ENCODE data around the gene VCP.

The VCP gene

DNA sequence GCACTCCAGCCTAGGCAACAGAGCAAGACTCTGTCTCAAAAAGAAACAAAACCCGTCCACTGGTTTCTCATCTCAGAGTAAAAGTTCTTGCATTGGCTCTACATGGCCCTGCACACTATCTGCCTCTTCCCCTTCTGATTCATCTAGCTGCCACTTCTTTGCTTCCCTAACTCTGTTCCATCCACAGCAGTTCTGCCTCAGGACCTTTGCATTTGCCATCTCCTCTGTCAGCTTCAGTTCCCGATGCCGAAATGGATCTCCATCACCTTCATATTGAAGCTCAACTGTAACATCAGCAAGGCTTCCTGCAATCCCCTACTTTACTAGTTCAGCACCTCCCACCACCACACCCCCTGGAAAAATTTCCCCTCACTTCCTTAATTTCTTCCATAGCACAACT, 25.1 kb upstream of the VCP start:
- Histone ChIP-seq H3K36me3 (ENCODE audit: insufficient read depth, low read length) (peaks cover 24% of the 10 kb centered on the region), H3K4me3 (ENCODE audit: low read length) (no peak overlapping the region), H3K4me2 (ENCODE audit: low read length) (no peak overlapping the region), H3K9me3 (replicated peaks; ENCODE audit: low read length) (no peaks in the 10 kb centered on the region), H3K27me3 (ENCODE audit: control insufficient read depth, insufficient read depth, low read length) (no peaks in the 10 kb centered on the region), H3K4me1 (ENCODE audit: control insufficient read depth, insufficient read depth, low read length) (peaks cover 17% of the 10 kb centered on the region), H3K9ac (ENCODE audit: low read depth, low read length) (no peak overlapping the region)

DNA sequence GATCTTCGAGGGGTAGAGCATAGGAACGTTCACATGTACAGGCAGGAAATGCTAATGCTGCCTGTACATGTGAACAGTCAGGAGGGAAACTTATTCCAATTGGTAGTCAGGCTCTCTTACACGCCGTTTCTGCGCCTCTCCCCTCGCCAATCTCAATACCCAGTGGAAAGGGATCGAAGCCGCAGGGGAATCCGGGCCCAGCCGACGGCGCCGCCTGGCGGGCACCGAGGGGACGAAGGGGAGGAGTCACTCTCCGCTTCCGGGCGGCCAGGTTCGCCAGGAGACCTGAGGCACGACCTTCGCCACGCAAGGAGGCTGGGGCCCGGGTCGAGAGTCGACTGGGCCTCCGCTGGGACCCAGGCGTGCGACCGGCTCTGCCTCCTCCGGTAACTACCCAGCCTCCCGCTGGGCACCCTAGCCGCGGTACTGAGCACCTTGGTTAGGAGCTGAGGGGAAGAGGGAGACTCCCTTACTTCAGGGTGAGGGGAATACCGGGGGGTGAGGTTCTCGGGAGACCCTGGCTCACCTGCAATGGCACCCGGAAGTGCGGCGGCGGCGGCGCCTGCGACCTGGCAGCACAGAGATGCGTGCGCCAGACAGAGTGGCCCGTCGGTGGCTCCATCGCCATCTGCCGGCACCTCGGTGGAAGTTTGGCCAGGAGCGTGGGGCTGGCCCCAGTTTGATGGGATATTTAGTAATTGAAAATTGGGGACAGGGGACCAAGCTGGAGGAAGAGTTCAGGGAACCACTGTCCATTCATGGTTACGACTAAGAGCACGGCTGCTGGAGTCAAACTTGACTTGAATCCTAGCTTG, 23.8 kb upstream of the VCP start, which contains the start of gene PIGO:
TSS of gene PIGO (minus strand) at position 557 of the 815 bp plus-strand sequence. CDS start 1,026 bp downstream, outside the sequence.
- H3K4me3 ChIP-seq (ENCODE audit: low read length): peak within 1 kb of the TSS; percentile 97
- H3K36me3 ChIP-seq (ENCODE audit: insufficient read depth, low read length): peaks cover 29% of the 10 kb centered on the region
- no peaks in the 10 kb centered on the region for H3K9me3 ChIP-seq (replicated peaks; ENCODE audit: low read length)
- H3K27me3 ChIP-seq (ENCODE audit: control insufficient read depth, insufficient read depth, low read length): no peaks in the 10 kb centered on the region
- H3K4me2 ChIP-seq (ENCODE audit: low read length): peak within 1 kb of the TSS; percentile 91
- peak within 1 kb of the TSS; percentile 98 for H3K9ac ChIP-seq (ENCODE audit: low read depth, low read length)
- H3K4me1 ChIP-seq (ENCODE audit: control insufficient read depth, insufficient read depth, low read length): peaks cover 8% of the 10 kb centered on the region

DNA sequence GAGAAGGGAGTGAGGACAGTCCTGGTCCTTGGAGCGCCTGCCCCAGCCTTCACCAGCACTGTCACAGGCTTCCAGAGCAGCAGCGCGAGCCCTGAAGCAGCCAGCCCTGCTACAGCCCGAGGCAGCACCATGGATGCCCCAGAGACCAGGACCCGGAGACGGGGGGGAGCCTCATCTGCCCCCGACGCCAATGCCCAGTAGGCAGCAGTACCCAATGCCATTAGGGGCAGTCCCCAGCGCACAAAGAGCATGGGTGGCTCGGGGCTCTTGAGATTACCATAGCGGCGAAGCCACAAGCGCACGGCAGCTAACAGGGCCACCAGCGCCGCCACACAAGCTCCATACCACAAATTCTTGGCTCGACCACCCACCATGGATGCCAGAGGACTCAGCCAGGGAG, 19.1 kb upstream of the VCP start:
- Histone ChIP-seq H3K9me3 (replicated peaks; ENCODE audit: low read length) (no peaks in the 10 kb centered on the region), H3K4me1 (ENCODE audit: control insufficient read depth, insufficient read depth, low read length) (peaks cover 8% of the 10 kb centered on the region), H3K36me3 (ENCODE audit: insufficient read depth, low read length) (peaks cover 46% of the 10 kb centered on the region), H3K4me2 (ENCODE audit: low read length) (no peak overlapping the region), H3K4me3 (ENCODE audit: low read length) (no peak overlapping the region), H3K9ac (ENCODE audit: low read depth, low read length) (no peak overlapping the region), H3K27me3 (ENCODE audit: control insufficient read depth, insufficient read depth, low read length) (no peaks in the 10 kb centered on the region)

DNA sequence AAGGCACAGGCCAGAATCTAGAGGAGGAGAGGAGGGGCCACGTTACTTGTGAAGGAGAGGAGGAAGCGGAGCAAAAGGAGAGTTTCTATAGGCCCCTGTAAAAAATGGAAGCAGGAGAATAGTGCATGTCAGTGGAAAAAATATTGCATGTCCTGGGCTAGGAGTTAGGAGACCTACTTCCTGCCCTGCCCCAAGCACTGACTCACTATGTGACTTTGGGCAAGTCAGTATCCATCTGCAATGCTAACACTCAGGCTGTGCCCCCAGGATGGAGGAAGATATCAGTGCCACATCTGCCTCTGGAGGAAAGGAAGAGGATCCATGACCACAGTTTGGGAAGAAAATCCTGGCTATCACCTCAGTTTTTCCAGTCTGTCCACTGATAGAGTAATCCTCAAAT, 17.0 kb upstream of the VCP start:
- H3K36me3 ChIP-seq (ENCODE audit: insufficient read depth, low read length): peaks cover 49% of the 10 kb centered on the region
- no peaks in the 10 kb centered on the region for H3K4me1 ChIP-seq (ENCODE audit: control insufficient read depth, insufficient read depth, low read length)
- no peaks in the 10 kb centered on the region for H3K9me3 ChIP-seq (replicated peaks; ENCODE audit: low read length)
- no peak overlapping the region for H3K4me3 ChIP-seq (ENCODE audit: low read length)
- no peaks in the 10 kb centered on the region for H3K27me3 ChIP-seq (ENCODE audit: control insufficient read depth, insufficient read depth, low read length)
- H3K9ac ChIP-seq (ENCODE audit: low read depth, low read length): no peak overlapping the region
- no peak overlapping the region for H3K4me2 ChIP-seq (ENCODE audit: low read length)

DNA sequence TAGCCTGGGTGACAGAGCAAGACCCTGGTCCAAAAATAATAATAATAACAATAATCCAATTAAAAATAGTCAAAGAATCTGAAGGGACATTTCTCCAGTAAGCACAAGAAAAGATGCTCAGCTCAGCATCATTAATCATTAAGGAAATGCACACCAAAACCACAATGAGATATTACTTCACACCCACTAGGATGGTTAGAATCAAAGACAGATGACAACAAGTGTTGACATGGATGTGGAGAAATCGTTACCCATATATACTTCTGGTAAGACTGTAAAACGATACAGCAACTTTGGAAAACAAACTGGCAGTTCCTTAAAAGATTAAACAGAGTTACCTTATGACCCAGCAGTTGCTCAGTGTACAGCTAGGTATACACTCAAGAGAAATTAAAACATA, 12.7 kb upstream of the VCP start:
- no peak overlapping the region for H3K9ac ChIP-seq (ENCODE audit: low read depth, low read length)
- H3K4me2 ChIP-seq (ENCODE audit: low read length): no peak overlapping the region
- H3K4me3 ChIP-seq (ENCODE audit: low read length): no peak overlapping the region
- no peaks in the 10 kb centered on the region for H3K9me3 ChIP-seq (replicated peaks; ENCODE audit: low read length)
- H3K36me3 ChIP-seq (ENCODE audit: insufficient read depth, low read length): peaks cover 28% of the 10 kb centered on the region
- H3K27me3 ChIP-seq (ENCODE audit: control insufficient read depth, insufficient read depth, low read length): no peaks in the 10 kb centered on the region
- H3K4me1 ChIP-seq (ENCODE audit: control insufficient read depth, insufficient read depth, low read length): no peaks in the 10 kb centered on the region

DNA sequence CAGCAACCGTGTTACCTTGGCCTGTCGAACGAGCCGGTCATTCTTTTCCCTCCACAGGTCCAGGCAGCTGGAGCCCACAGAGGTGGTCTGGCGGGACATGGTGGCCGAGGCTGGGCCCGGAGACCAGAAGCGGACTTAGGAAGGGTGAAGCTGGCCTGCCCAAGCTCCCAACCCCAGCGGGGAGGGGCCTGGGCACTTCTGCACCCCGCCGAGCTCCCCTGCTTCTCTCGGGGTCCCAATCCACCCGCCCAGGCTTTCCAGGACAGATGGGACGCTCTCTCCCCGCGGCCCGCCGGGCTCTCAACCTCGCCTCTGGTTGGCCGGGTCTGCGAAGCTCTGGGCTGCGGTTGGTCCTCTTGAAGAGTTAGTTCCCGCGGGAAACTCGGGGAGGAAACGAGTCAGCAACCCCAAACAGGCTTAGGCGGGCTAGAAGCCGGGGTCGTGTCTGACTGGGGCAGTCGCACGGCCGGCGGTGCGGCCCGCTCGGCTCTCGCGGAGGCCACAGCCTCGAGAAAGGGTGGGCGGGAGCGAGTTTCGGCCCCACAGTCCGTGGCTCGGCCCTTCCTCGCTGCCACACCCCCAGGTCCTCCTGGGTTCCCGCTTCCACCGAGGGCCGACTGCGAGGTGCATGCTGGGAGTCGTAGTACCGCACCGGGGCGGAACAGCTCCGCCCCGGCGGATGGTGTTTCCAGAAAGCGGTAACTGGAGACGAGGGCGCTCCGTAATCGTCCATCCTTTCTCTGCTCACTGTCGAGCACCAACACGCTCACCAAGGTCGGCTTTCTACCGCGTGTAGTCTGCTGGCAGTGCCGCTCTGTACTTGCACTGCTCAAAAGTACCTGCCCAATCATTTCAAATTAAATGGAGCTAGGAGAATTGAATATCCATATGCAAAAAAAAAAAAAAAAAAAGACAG, 7.3 kb upstream of the VCP start, which contains the start of gene FANCG:
TSS of gene FANCG (minus strand) at position 517 of the 916 bp plus-strand sequence. CDS start at position 99, 418 bp downstream.
- Histone ChIP-seq H3K9ac (ENCODE audit: low read depth, low read length) (peak within 1 kb of the TSS; percentile 89), H3K9me3 (replicated peaks; ENCODE audit: low read length) (no peaks in the 10 kb centered on the region), H3K4me2 (ENCODE audit: low read length) (peak within 1 kb of the TSS; percentile 99), H3K27me3 (ENCODE audit: control insufficient read depth, insufficient read depth, low read length) (no peaks in the 10 kb centered on the region), H3K4me1 (ENCODE audit: control insufficient read depth, insufficient read depth, low read length) (peaks cover 12% of the 10 kb centered on the region), H3K36me3 (ENCODE audit: insufficient read depth, low read length) (peaks cover 6% of the 10 kb centered on the region), H3K4me3 (ENCODE audit: low read length) (peak within 1 kb of the TSS; percentile 91)

DNA sequence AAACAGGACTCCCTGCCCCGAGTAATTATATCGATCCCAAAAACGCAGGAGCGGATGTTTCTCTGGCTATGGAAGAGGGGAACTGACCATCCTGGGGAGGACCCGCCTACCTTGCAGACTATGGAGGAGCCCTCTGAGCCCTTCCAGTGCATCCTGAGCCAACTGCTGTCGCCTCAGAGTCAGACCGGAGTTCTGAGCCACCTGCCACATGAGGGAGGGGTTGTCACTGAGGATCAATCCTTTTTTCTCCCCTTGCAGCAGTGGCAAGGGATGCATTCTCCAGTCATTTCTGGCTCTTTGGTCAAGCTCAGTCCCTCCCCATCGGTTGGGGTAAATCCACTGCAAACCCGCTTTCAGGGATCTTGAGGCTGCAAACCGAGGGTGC, 6.6 kb upstream of the VCP start:
- Histone ChIP-seq H3K36me3 (ENCODE audit: insufficient read depth, low read length) (peaks cover 11% of the 10 kb centered on the region), H3K9ac (ENCODE audit: low read depth, low read length) (peak overlapping the region; percentile 89), H3K9me3 (replicated peaks; ENCODE audit: low read length) (no peaks in the 10 kb centered on the region), H3K27me3 (ENCODE audit: control insufficient read depth, insufficient read depth, low read length) (no peaks in the 10 kb centered on the region), H3K4me3 (ENCODE audit: low read length) (peak overlapping the region; percentile 91), H3K4me2 (ENCODE audit: low read length) (peak overlapping the region; percentile 99), H3K4me1 (ENCODE audit: control insufficient read depth, insufficient read depth, low read length) (peaks cover 12% of the 10 kb centered on the region)

DNA sequence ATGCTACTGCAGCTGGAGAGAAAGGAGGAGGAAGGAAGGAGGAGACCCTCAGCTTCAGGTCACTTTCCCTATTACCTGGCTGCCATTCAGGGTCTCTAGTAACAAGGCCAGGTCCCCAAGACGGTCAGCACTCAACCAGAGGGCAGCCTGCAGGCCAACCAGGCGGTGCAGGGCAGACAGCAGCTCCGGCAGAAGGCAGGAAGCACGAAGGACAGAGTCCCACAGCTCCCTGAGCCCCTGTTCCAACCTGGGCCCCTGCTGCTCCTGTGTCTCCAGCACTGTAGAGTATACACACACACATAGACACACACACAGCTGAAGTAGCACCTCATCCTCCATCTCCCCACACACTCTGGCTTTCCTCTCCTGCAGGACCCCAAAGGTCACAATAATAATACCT, 5.6 kb upstream of the VCP start:
- Histone ChIP-seq H3K36me3 (ENCODE audit: insufficient read depth, low read length) (peaks cover 11% of the 10 kb centered on the region), H3K9ac (ENCODE audit: low read depth, low read length) (peak overlapping the region; percentile 89), H3K4me1 (ENCODE audit: control insufficient read depth, insufficient read depth, low read length) (peaks cover 17% of the 10 kb centered on the region), H3K27me3 (ENCODE audit: control insufficient read depth, insufficient read depth, low read length) (no peaks in the 10 kb centered on the region), H3K4me2 (ENCODE audit: low read length) (peak overlapping the region; percentile 99), H3K4me3 (ENCODE audit: low read length) (peak overlapping the region; percentile 91), H3K9me3 (replicated peaks; ENCODE audit: low read length) (no peaks in the 10 kb centered on the region)

DNA sequence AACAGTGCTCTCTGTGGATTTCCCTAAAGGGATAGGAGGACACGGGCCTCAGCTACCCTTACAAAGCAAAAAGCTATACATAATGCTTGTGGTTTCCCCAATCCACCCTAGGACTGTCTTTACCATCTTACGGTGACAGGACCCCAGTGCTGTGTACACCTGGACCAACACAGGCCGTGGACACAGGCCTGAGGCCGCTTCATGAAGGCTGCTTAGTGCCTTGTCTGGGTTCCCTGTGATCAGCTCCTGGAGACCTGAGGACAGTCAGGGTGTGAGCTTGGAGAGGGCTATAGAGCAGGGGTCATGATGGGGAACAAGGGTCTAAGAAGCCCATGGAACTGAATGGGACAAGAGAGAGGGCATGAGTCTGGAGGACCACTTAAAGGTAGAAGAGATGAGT, 4.4 kb upstream of the VCP start:
- Histone ChIP-seq H3K4me1 (ENCODE audit: control insufficient read depth, insufficient read depth, low read length) (peaks cover 19% of the 10 kb centered on the region), H3K36me3 (ENCODE audit: insufficient read depth, low read length) (peaks cover 11% of the 10 kb centered on the region), H3K9ac (ENCODE audit: low read depth, low read length) (no peak overlapping the region), H3K4me3 (ENCODE audit: low read length) (no peak overlapping the region), H3K9me3 (replicated peaks; ENCODE audit: low read length) (no peaks in the 10 kb centered on the region), H3K27me3 (ENCODE audit: control insufficient read depth, insufficient read depth, low read length) (no peaks in the 10 kb centered on the region), H3K4me2 (ENCODE audit: low read length) (no peak overlapping the region)

DNA sequence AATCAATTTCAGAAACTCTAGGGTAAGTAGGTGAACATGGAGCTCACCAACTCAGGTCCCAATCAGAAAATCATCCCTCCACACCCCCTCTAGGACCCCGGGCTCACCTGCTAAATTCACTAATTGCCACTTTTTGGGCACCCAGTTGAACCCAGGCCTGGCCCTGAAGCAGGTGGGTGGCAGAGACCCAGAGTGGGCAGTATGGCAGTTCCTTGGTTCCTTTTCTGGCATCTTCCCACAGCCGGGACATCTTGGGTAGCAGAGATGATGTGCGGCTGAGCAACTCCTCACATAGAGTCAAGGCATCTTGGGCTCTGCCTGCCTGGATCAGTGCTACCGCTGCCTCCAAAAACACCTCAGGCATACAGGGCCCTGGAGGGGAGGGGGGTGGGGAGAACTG, 2.9 kb upstream of the VCP start:
- Histone ChIP-seq H3K4me1 (ENCODE audit: control insufficient read depth, insufficient read depth, low read length) (peaks cover 23% of the 10 kb centered on the region), H3K36me3 (ENCODE audit: insufficient read depth, low read length) (peaks cover 15% of the 10 kb centered on the region), H3K27me3 (ENCODE audit: control insufficient read depth, insufficient read depth, low read length) (no peaks in the 10 kb centered on the region), H3K9ac (ENCODE audit: low read depth, low read length) (no peak overlapping the region), H3K4me3 (ENCODE audit: low read length) (no peak overlapping the region), H3K4me2 (ENCODE audit: low read length) (no peak overlapping the region), H3K9me3 (replicated peaks; ENCODE audit: low read length) (no peaks in the 10 kb centered on the region)

DNA sequence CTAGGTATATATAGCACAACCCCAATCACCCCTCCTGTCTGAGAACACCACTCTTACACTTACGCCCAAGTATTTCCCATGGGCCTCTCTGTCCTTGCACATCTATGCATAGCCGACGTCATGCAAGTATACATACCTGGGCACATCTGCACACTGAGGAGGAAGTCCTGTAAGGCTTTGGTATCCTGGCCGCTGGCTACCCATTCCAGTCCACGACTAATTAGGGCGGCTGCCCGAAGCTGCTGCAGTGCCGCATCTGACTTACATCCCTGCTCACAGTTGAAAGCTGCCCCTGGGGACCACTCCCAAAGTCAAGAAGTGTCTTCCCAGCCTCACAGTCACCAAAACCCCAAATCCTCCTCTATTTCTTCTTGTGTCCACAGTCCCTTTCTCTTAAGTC, 2.4 kb upstream of the VCP start:
- H3K4me1 ChIP-seq (ENCODE audit: control insufficient read depth, insufficient read depth, low read length): peaks cover 28% of the 10 kb centered on the region

More for the DNA sequence above, 2.4 kb upstream of the VCP start:
- no peak overlapping the region for H3K4me2 ChIP-seq (ENCODE audit: low read length)
- no peak overlapping the region for H3K9ac ChIP-seq (ENCODE audit: low read depth, low read length)
- H3K27me3 ChIP-seq (ENCODE audit: control insufficient read depth, insufficient read depth, low read length): no peaks in the 10 kb centered on the region
- peaks cover 15% of the 10 kb centered on the region for H3K36me3 ChIP-seq (ENCODE audit: insufficient read depth, low read length)
- no peaks in the 10 kb centered on the region for H3K9me3 ChIP-seq (replicated peaks; ENCODE audit: low read length)
- H3K4me3 ChIP-seq (ENCODE audit: low read length): no peak overlapping the region

Data from skeletal muscle satellite cell (primary cell).